Lower leg skin (tissue), 4 donors: ENCODE measurements around the gene FOXP4. TPM values are rescaled to one million over a fixed set of nuclear protein-coding genes. Genes with fewer than 3 reads are reported as not detected.

Experiments
- DNase-seq, 2 donors: peaks; one replicate each; pipeline ENCODE4 v3.0.0-alpha.2; 2019; ENCODE audit warnings: low spot score in 2 of 2
- H3K4me3 ChIP-seq: fragments of 200-600 bp; sonication (generic); 2 replicates; pipeline ENCODE4 v1.5.1; 2017; ENCODE audit warnings: mild to moderate bottlenecking, low read depth; ENCODE audit not compliant: poor library complexity, severe bottlenecking
- CTCF ChIP-seq, 3 donors: fragments of 450-650 bp; IDR thresholded peaks; one replicate each; pipeline ENCODE4 v1.5.1; 2016; ENCODE audit warnings: antibody characterized with exemption in 3 of 3, mild to moderate bottlenecking in 3 of 3, moderate library complexity in 2 of 3
- POLR2A ChIP-seq, 2 donors: fragments of 450-650 bp; IDR thresholded peaks; one replicate each; pipeline ENCODE4 v1.6.1; 2016 to 2017; ENCODE audit warnings: antibody characterized with exemption in 2 of 2, mild to moderate bottlenecking in 1 of 2, moderate library complexity in 1 of 2
- WGBS, 2 donors: methylation state at CpG; one replicate each; pipeline ENCODE4 v1.1.5; 2018; 5-methylcytosine and 5-hydroxymethylcytosine counted together
- intact Hi-C: fragments of 100-400 bp; cut with DNase I; formaldehyde crosslinking; loops from one replicate; pipeline ENCODE4 v1.15.0; 2023; ENCODE audit warnings: low total_unique reads
- total RNA-seq, 4 donors: library from RNA; depleted of rRNA; stranded (reverse); fragments of >200 nt; gene quantifications; one replicate each; pipeline ENCODE4 v1.1.0, GENCODE V29; 2016

FOXP4 gene
- total RNA-seq, 4 donors from 2014 or later, result 7.5 to 11.6 (median 10.1) TPM

GRCh38 chr6:41642960-41643898, 97.0 kb downstream of the FOXP4 start:
- intact Hi-C loops, result no loop called here
- TF ChIP-seq POLR2A (IDR thresholded peaks at IDR 0.05) (no peak), CTCF (IDR thresholded peaks at IDR 0.05) (no peak)
- no peak for DNase-seq
- H3K4me3 ChIP-seq, result no peak overlapping the region
- WGBS, 2 donors, result 77% methylated on average over 10 of the region's 10 CpGs

GRCh38 chr6:41643899-41644269, 97.7 kb downstream of the FOXP4 start:
- WGBS, 2 donors, result 80 to 81% methylated on average over 4 of the region's 4 CpGs

GRCh38 chr6:41644297-41644879, 98.2 kb downstream of the FOXP4 start:
- TF ChIP-seq POLR2A (IDR thresholded peaks at IDR 0.05) (no peak), CTCF (IDR thresholded peaks at IDR 0.05) (no peak)
- intact Hi-C loops, result no loop called here
- WGBS, 2 donors, result 56 to 72% methylated on average over 4 of the region's 4 CpGs
- H3K4me3 ChIP-seq, result no peak overlapping the region
- no peak for DNase-seq

More at GRCh38 chr6:41643899-41644269, 97.7 kb downstream of the FOXP4 start:
- DNase-seq, result no peak
- H3K4me3 ChIP-seq, result no peak overlapping the region
- no peak for TF ChIP-seq CTCF (IDR thresholded peaks at IDR 0.05)
- TF ChIP-seq POLR2A (IDR thresholded peaks at IDR 0.05), result no peak
- intact Hi-C loops, result no loop called here

GRCh38 chr6:41645007-41645618, 98.9 kb downstream of the FOXP4 start:
- no peak for TF ChIP-seq CTCF (IDR thresholded peaks at IDR 0.05)
- TF ChIP-seq POLR2A (IDR thresholded peaks at IDR 0.05), result no peak
- DNase-seq, result no peak
- intact Hi-C loops, result no loop called here
- H3K4me3 ChIP-seq, result no peak overlapping the region
- 81 to 86% methylated on average over 12 of the region's 12 CpGs for WGBS, 2 donors

- DNase-seq, result no peak
- TF ChIP-seq POLR2A (IDR thresholded peaks at IDR 0.05) (no peak), CTCF (IDR thresholded peaks at IDR 0.05) (no peak)
- intact Hi-C loops, result no loop called here
- H3K4me3 ChIP-seq, result no peak overlapping the region
- 80 to 84% methylated on average over 11 to 14 of the region's 14 CpGs for WGBS, 2 donors
Observed at GRCh38 chr6:41646026-41646795, 100.0 kb downstream of the FOXP4 start.
